ENCODE measurements around the gene PLOD1. TPM values are rescaled to one million over a fixed set of nuclear protein-coding genes. Genes with fewer than 3 reads are reported as not detected.

PLOD1 gene
- total RNA-seq, 1 experiment from 2014 or later = 80.2 TPM

DNA sequence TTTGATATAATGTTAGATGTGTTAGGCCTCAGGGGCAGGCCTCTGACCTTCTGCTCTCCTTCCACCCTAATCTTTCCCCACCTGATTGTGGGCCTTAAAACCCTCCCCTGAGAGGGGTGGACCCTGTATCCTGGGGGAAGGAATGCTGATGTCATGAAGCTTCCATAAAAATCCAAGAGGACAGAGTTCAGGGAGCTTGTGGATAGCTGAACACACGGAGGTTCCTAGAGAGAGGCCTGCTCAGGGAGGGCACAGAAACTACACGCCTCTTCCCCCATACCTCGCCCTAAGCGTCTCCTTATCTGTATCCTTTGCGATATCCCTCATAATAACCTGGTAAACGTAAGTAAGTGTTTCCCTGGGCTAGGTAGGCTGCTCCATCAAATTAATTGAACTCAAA lies 50.1 kb downstream of the PLOD1 start:
- H3K27ac Mint-ChIP-seq (ENCODE audit: unreplicated experiment) = no peak overlapping the region
- H3K36me3 Mint-ChIP-seq (ENCODE audit: insufficient read depth, unreplicated experiment) = peaks cover 64% of the 10 kb centered on the region
- no peak for DNase-seq
- no TSS peak for BruUV-seq (replicated peaks)
- intact Hi-C loops (cut with micrococcal nuclease; ENCODE audit: unreplicated experiment) = no loop called here
- H3K4me1 Mint-ChIP-seq (ENCODE audit: low read depth, unreplicated experiment) = peaks cover 40% of the 10 kb centered on the region
- no peak for TF ChIP-seq CTCF (IDR thresholded peaks at IDR 0.05; ENCODE audit: unreplicated experiment)
- CTCF ChIA-PET = no interaction called here
- no peak overlapping the region for H3K4me3 Mint-ChIP-seq (ENCODE audit: low read depth, unreplicated experiment)
- no peaks in the 10 kb centered on the region for H3K27me3 Mint-ChIP-seq (ENCODE audit: unreplicated experiment)
- H3K9me3 Mint-ChIP-seq (ENCODE audit: low read depth, unreplicated experiment) = no peaks in the 10 kb centered on the region

- no peak for TF ChIP-seq CTCF (IDR thresholded peaks at IDR 0.05; ENCODE audit: unreplicated experiment)
- CTCF ChIA-PET = no interaction called here
- Mint-ChIP-seq H3K4me3 (ENCODE audit: low read depth, unreplicated experiment) (no peak overlapping the region), H3K27ac (ENCODE audit: unreplicated experiment) (no peak overlapping the region), H3K27me3 (ENCODE audit: unreplicated experiment) (no peaks in the 10 kb centered on the region), H3K36me3 (ENCODE audit: insufficient read depth, unreplicated experiment) (peaks cover 64% of the 10 kb centered on the region), H3K9me3 (ENCODE audit: low read depth, unreplicated experiment) (no peaks in the 10 kb centered on the region), H3K4me1 (ENCODE audit: low read depth, unreplicated experiment) (peaks cover 40% of the 10 kb centered on the region)
- DNase-seq = no peak
- intact Hi-C loops (cut with micrococcal nuclease; ENCODE audit: unreplicated experiment) = no loop called here
- no TSS peak for BruUV-seq (replicated peaks)
Measured at GRCh38 chr1:11985171-11985570, 50.7 kb downstream of the PLOD1 start.

GRCh38 chr1:11985851-11986250 lies 51.3 kb downstream of the PLOD1 start:
- CTCF ChIA-PET = no interaction called here
- Mint-ChIP-seq H3K4me3 (ENCODE audit: low read depth, unreplicated experiment) (no peak overlapping the region), H3K36me3 (ENCODE audit: insufficient read depth, unreplicated experiment) (peaks cover 64% of the 10 kb centered on the region), H3K4me1 (ENCODE audit: low read depth, unreplicated experiment) (peaks cover 47% of the 10 kb centered on the region), H3K27ac (ENCODE audit: unreplicated experiment) (no peak overlapping the region), H3K9me3 (ENCODE audit: low read depth, unreplicated experiment) (no peaks in the 10 kb centered on the region), H3K27me3 (ENCODE audit: unreplicated experiment) (no peaks in the 10 kb centered on the region)
- no peak for TF ChIP-seq CTCF (IDR thresholded peaks at IDR 0.05; ENCODE audit: unreplicated experiment)
- DNase-seq = no peak
- no TSS peak for BruUV-seq (replicated peaks)
- intact Hi-C loops (cut with micrococcal nuclease; ENCODE audit: unreplicated experiment) = no loop called here

DNA sequence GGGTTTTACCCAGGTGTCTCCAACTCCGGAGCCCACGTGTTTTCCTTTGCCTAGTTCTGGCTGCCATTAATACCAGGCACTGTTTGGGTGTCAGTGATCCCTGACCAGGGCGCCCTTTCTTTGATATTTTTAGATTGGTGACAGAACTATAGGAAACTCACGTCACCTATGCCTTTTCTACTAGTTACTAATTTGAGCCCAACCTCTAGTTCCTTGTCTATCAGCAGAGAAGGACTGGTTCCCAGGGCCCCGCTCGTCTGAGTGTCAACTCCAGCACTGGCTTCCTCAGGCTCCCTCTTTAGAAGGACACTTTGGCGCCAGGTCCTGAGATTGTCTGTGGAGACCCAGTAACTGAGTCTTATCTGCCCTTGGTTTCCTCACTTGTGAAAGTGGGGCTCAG lies 55.2 kb downstream of the PLOD1 start:
- H3K9me3 Mint-ChIP-seq (ENCODE audit: low read depth, unreplicated experiment) = no peaks in the 10 kb centered on the region
- no TSS peak for BruUV-seq (replicated peaks)

More for the DNA sequence above, 55.2 kb downstream of the PLOD1 start:
- DNase-seq = no peak
- TF ChIP-seq CTCF (IDR thresholded peaks at IDR 0.05; ENCODE audit: unreplicated experiment) = no peak
- peak overlapping the region; percentile 100 for H3K27ac Mint-ChIP-seq (ENCODE audit: unreplicated experiment)
- H3K36me3 Mint-ChIP-seq (ENCODE audit: insufficient read depth, unreplicated experiment) = peaks cover 51% of the 10 kb centered on the region
- H3K27me3 Mint-ChIP-seq (ENCODE audit: unreplicated experiment) = no peaks in the 10 kb centered on the region
- peak overlapping the region; percentile 63 for H3K4me3 Mint-ChIP-seq (ENCODE audit: low read depth, unreplicated experiment)
- intact Hi-C loops (cut with micrococcal nuclease; ENCODE audit: unreplicated experiment) = no loop called here
- CTCF ChIA-PET = interaction anchor here (0.9 to 1.8 kb wide), 3 partner anchors 8 to 82 kb away, joined by 3 to 7 read pairs (median 7); partner anchors contain the start of gene MFN2
- H3K4me1 Mint-ChIP-seq (ENCODE audit: low read depth, unreplicated experiment) = peaks cover 29% of the 10 kb centered on the region
